MV-4-11 (cell line): ENCODE data around the gene CBLC.

Experiments used
- DNase-seq: peaks from one replicate; lab custom pipeline; 2025; lab: John Stamatoyannopoulos, UW

The CBLC gene

GRCh38 chr19:44799627-44800346 lies 22.1 kb downstream of the CBLC start:
- DNase-seq = no peak

DNA sequence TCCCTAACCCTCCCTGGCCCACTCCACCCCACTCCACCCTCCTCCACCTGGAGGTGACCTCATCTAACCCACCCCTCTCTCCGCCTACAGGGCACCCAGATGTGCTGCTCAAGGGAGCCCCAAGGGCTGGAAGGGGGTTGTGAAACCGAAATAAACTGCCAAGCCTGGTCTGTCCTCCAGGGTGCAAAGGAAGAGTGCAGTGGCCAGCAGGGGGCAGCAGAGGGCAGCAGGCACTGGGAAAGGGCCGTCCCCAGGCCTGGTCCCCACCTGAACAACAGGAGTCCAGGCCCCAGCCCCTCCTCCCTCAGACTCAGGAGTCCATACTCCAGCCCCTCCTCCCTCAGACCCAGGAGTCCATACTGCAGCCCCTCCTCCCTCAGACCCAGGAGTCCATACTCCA lies 22.8 kb downstream of the CBLC start:
- peak; percentile 85 for DNase-seq

- DNase-seq = peak; percentile 63
Observed at GRCh38 chr19:44803442-44804428, 26.0 kb downstream of the CBLC start.

GRCh38 chr19:44806291-44806690 lies 28.6 kb downstream of the CBLC start:
- no peak for DNase-seq

GRCh38 chr19:44807162-44807561 lies 29.5 kb downstream of the CBLC start:
- no peak for DNase-seq

- no peak for DNase-seq
Observed at GRCh38 chr19:44807652-44808462, 30.2 kb downstream of the CBLC start.

GRCh38 chr19:44808463-44809371 lies 31.0 kb downstream of the CBLC start, which contains the start of gene BCAM:
BCAM (plus strand) TSS chr19:44809103; CDS start chr19:44809125, 22 bp downstream.
- no peak for DNase-seq

DNA sequence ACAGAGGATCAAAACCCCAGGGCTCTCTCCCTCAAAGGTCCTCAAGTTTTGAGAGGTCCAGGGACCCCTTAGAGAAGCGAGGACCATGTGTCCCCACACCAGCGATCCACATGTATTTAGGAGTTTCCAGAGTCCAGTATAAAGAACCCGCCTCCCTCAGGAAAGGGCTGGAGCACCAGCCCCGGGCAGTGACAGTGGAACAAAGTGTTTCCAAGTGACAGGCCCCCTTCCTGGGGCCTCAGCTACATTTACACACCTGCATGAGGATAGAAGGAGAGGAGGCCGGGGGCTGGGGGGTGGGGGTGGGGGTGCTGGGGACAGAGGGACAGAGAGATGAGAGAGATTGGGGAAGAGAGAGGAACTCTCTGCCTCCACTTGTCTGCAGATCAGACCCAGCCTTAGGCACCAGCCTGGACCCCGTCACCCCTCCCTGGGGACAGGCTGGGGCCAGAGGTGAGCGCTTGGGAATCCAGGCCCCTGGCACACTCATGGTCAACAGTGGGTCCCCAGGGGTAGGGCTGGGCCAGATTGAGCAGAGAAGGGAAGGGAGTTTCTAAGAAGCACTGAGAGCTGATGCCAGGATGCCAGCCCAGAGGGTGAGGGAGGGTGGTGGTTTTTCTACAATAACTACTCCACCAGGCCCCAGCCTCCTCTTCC lies 32.0 kb downstream of the CBLC start:
- no peak for DNase-seq

DNA sequence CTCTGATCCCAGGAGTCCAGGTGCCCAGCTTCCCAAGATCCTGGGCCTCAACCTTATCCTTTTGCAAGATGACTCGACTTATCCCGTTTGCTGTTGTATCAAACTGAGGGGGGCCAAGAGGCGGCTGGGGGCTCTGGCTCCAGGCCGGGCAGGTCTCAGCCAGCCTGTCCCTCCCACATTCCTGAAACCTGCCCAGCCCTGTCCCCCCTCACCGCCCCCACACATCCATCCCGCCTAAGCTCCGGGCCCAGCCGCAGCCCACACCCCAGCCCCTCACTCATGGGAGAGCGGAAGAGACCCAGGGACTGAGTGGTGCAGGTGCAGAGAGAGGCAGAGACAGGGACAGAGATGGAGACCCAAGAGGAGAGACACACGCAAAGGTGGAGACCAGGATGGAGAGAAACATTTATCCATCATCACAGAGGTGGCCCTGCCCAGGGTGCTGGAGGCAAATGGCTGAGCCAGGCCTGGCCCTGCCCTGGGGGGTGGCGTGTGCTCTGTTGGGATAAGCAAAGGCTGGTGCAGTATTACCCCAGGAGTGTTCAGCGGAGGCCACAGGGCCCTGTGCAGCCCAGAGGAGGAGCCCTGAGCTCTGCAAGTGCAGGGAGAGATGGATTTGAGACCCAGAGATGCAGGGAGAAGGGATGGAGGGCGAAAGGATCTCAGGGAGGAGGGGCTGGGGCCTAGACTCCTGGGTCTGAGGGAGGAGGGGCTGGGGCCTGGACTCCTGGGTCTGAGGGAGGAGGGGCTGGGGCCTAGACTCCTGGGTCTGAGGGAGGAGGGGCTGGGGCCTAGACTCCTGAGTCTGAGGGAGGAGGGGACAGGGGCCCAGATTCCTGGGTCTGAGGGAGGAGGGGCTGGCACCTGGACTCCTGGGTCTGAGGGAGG lies 32.8 kb downstream of the CBLC start:
- DNase-seq = no peak

DNA sequence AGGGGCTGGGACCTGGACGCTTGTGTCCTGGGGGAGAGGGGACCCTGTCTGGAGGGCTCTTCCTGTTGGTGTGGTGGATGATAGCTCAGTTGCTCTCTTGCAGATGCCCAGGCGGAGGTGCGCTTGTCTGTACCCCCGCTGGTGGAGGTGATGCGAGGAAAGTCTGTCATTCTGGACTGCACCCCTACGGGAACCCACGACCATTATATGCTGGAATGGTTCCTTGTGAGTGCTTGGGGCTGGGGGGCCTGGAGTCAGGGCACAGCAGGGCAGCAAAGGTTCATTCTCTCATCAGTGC lies 33.4 kb downstream of the CBLC start:
- DNase-seq = no peak

- DNase-seq = no peak
Observed at GRCh38 chr19:44812142-44812718, 34.5 kb downstream of the CBLC start.

DNA sequence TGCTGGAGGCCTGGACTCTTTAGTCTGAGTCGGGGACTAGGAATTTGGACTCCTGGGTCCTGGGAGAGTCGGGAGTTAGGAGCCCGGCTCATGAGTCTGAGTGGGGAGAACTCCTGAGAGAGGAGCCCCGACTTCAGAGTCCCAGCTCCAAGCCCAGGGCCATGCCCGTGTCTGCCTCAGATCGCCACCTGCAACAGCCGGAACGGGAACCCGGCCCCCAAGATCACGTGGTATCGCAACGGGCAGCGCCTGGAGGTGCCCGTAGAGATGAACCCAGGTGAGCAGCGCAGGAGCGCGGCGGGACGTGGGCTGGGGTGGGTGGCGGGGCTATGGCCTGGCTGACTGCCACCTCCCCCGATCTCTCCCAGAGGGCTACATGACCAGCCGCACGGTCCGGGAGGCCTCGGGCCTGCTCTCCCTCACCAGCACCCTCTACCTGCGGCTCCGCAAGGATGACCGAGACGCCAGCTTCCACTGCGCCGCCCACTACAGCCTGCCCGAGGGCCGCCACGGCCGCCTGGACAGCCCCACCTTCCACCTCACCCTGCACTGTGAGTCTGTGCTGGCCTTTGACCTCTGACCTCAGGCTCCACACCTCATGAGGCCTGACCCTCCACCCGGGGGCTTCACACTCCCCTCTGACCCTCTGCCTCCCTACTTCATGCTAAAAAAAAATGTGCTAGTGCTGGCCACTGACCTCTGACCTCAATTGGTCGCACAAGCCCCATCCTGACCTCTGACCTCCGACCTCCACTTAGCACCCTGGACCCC lies 35.6 kb downstream of the CBLC start:
- DNase-seq = no peak

- no peak for DNase-seq
Observed at GRCh38 chr19:44813841-44814470, 36.3 kb downstream of the CBLC start.

DNA sequence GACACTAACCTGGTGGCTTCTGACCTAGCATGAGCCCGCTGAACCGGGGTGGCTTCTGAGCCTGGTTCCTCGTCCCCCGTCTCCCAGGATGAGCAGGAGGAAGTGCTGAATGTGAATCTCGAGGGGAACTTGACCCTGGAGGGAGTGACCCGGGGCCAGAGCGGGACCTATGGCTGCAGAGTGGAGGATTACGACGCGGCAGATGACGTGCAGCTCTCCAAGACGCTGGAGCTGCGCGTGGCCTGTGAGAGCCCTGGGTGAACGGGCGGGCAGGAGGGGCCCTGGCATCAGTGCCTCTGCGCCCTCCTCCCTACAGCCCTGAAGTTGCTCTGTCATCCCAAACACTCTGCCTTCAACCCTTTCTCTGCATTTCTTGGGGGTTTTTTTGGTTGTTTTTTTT lies 36.8 kb downstream of the CBLC start:
- DNase-seq = peak; percentile 24

DNA sequence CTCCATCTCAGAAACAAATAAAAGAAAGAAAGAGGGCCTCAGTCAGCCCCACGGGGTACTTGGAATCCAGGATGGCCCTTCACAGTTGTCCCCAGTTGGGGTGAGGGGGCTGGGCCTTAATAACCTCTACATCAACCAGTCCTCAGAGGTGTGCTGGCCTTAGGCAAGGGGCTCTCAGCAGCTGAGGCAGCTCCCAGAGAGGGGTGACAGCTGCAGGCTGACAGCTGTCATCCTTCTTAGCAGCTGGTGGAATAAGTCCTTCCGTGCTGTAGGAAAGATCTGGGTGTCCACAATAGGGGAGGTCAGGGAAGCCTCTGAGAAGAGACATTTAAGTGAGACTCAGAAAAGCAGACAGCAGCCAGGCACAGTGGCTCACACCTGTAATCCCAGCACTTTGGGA lies 38.6 kb downstream of the CBLC start:
- DNase-seq = no peak

- no peak for DNase-seq
Observed at GRCh38 chr19:44817725-44818465, 40.2 kb downstream of the CBLC start.

GRCh38 chr19:44818466-44819031 lies 40.9 kb downstream of the CBLC start:
- DNase-seq = no peak
